KMS-11 (cell line): ENCODE data around the gene IRF2BPL.

Experiments used
- H2AFZ ChIP-seq: fragments of 200-600 bp; sonication (generic); 2 replicates; pipeline ENCODE4 v1.6.1; 2016; ENCODE audit warnings: antibody characterized with exemption, mixed run types, low read depth
- H3K27ac ChIP-seq: fragments of 200-600 bp; sonication (generic); 2 replicates; pipeline ENCODE4 v1.6.1; 2016; ENCODE audit warnings: mild to moderate bottlenecking, mixed run types
- H3K27me3 ChIP-seq: fragments of 200-600 bp; sonication (generic); 2 replicates; pipeline ENCODE4 v1.6.1; 2017; ENCODE audit warnings: mild to moderate bottlenecking, low read depth, mixed run types, moderate library complexity; ENCODE audit not compliant: insufficient read depth
- H3K36me3 ChIP-seq: fragments of 200-600 bp; sonication (generic); 2 replicates; pipeline ENCODE4 v1.6.1; 2017; ENCODE audit warnings: mild to moderate bottlenecking, mixed run types; ENCODE audit not compliant: insufficient read depth
- H3K4me1 ChIP-seq: fragments of 200-600 bp; sonication (generic); 2 replicates; pipeline ENCODE4 v1.6.1; 2016; ENCODE audit warnings: mild to moderate bottlenecking, low read depth, mixed run types; ENCODE audit not compliant: poor library complexity, severe bottlenecking
- H3K4me2 ChIP-seq: fragments of 200-600 bp; sonication (generic); 2 replicates; pipeline ENCODE4 v1.7.0; 2016; ENCODE audit warnings: mild to moderate bottlenecking, mixed run types
- H3K4me3 ChIP-seq: fragments of 200-600 bp; sonication (generic); IDR thresholded peaks from 2 replicates; pipeline ENCODE4 v1.6.1; 2017; ENCODE audit warnings: low read depth, low read length, mixed read lengths; ENCODE audit not compliant: insufficient read depth
- H3K79me2 ChIP-seq: fragments of 200-600 bp; sonication (generic); 2 replicates; pipeline ENCODE4 v1.6.1; 2016; ENCODE audit warnings: low read depth, mixed run types; ENCODE audit not compliant: insufficient read depth
- H3K9ac ChIP-seq: fragments of 200-600 bp; sonication (generic); 2 replicates; pipeline ENCODE4 v1.6.1; 2016; ENCODE audit warnings: mild to moderate bottlenecking, mixed run types
- H4K20me1 ChIP-seq: fragments of 200-600 bp; sonication (generic); 2 replicates; pipeline ENCODE4 v1.6.1; 2016; ENCODE audit warnings: mild to moderate bottlenecking, mixed run types; ENCODE audit not compliant: insufficient read depth
- TF ChIP-seq, protein P1 (sequence below): fragments of 200-600 bp; sonication (generic); conservative IDR thresholded peaks from 2 replicates; pipeline ENCODE4 v1.6.1; 2017; ENCODE audit warnings: low read depth, mild to moderate bottlenecking, antibody characterized with exemption, low read length, moderate library complexity, mixed read lengths

Gene IRF2BPL

DNA sequence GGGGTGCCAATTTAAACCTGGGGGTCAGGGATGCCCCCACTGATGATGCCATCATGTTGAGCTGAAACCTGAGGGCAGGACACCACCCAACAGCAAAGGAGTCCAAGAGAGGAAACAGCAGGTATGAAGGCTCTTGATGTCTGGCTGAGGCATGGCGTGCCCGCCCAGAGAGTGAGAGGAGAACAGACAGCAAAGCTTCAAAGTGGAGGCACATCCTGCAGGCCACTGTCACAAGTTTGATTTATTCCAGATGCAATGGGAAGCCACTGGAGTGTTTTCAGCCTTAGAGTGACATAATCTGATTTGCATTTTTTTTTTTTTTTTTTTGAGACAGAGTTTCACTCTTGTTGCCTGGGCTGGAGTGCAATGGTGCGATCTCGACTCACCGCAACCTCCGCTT, 34.8 kb downstream of the IRF2BPL start:
- H3K4me1 ChIP-seq: peaks cover 28% of the 10 kb centered on the region
- H4K20me1 ChIP-seq: no peaks in the 10 kb centered on the region
- no peaks in the 10 kb centered on the region for H3K79me2 ChIP-seq
- H3K4me2 ChIP-seq: no peak overlapping the region
- no peak overlapping the region for H3K4me3 ChIP-seq
- no peak overlapping the region for H3K27ac ChIP-seq
- TF ChIP-seq, protein P1, sequence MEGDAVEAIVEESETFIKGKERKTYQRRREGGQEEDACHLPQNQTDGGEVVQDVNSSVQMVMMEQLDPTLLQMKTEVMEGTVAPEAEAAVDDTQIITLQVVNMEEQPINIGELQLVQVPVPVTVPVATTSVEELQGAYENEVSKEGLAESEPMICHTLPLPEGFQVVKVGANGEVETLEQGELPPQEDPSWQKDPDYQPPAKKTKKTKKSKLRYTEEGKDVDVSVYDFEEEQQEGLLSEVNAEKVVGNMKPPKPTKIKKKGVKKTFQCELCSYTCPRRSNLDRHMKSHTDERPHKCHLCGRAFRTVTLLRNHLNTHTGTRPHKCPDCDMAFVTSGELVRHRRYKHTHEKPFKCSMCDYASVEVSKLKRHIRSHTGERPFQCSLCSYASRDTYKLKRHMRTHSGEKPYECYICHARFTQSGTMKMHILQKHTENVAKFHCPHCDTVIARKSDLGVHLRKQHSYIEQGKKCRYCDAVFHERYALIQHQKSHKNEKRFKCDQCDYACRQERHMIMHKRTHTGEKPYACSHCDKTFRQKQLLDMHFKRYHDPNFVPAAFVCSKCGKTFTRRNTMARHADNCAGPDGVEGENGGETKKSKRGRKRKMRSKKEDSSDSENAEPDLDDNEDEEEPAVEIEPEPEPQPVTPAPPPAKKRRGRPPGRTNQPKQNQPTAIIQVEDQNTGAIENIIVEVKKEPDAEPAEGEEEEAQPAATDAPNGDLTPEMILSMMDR: no peak
- H3K36me3 ChIP-seq: no peaks in the 10 kb centered on the region
- H3K27me3 ChIP-seq: no peaks in the 10 kb centered on the region
- no peak overlapping the region for H2AFZ ChIP-seq
- H3K9ac ChIP-seq: no peak overlapping the region

DNA sequence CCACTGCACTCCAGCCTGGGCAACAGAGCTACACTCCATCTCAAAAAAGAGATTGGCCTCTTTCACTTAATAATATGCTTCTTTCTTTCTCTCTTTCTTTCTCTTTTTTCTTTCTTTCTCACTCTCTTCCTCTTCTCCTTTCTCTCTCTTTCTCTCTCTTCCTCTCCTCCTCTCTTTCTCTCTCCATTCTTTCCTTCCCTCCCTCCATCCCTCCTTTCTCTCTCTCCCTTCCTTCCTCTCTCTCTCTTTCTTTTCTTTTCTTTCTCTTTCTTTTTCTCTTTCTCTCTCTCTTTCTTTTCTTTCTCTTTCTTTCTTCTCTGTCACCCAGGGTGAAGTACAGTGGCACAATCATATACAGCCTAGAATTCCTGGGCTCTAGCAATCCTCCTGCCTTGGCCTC, 38.4 kb downstream of the IRF2BPL start:
- Histone ChIP-seq H3K36me3 (no peaks in the 10 kb centered on the region), H3K4me3 (no peak overlapping the region), H3K9ac (no peak overlapping the region), H3K4me1 (peaks cover 3% of the 10 kb centered on the region), H3K27me3 (no peaks in the 10 kb centered on the region), H4K20me1 (no peaks in the 10 kb centered on the region), H3K4me2 (no peak overlapping the region), H2AFZ (no peak overlapping the region), H3K79me2 (no peaks in the 10 kb centered on the region), H3K27ac (no peak overlapping the region)
- TF ChIP-seq, protein P1: no peak

DNA sequence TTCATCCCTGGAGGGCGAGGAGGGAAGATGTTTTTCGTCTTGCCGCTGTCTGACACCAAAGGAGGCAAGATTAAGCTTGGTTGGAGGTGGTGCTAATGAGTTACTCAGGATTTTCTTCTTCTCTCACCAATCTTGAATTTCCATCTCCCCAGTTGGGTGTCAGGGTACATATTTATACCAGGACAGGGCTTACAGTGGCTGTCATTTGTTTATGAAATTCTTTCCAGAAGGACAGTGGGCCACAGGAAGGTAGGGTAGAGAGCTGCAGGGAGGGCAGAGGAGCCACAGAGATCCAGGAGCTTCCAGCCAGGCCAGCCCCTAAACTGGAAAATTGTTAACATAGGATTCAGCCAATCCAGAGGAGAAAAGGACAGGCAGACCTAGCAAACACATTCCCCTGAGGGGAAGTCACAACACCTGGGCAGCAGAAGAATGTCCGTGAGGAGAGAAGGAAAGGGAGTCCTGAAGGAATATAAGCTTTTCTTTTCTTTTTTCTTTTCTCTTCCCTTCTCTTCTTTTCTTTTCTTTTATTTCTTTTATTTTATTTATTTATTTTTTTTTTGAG, 40.5 kb downstream of the IRF2BPL start:
- no peak overlapping the region for H3K9ac ChIP-seq
- TF ChIP-seq, protein P1: no peak
- H3K27me3 ChIP-seq: no peaks in the 10 kb centered on the region
- H2AFZ ChIP-seq: no peak overlapping the region
- no peaks in the 10 kb centered on the region for H3K4me1 ChIP-seq
- no peaks in the 10 kb centered on the region for H3K36me3 ChIP-seq
- no peak overlapping the region for H3K4me3 ChIP-seq
- no peaks in the 10 kb centered on the region for H3K79me2 ChIP-seq
- no peak overlapping the region for H3K4me2 ChIP-seq
- no peaks in the 10 kb centered on the region for H4K20me1 ChIP-seq
- no peak overlapping the region for H3K27ac ChIP-seq

DNA sequence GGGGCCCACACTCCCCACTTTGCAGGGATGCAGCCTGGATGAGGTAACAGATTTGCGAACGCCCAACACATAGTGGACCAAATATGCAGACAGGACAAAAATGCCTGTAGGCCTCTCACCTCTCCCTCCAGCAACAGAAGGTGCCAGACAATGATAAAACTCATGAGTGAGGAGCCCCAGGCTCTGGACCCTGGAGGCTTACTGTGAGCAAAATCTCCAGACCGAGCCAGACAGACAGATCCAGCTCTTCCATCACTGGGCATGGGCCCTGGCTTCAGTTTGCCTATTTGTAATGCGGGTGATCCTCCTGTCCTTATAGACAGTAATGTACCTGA, 42.3 kb downstream of the IRF2BPL start:
- TF ChIP-seq, protein P1: no peak

More for the DNA sequence above, 42.3 kb downstream of the IRF2BPL start:
- Histone ChIP-seq H3K4me3 (no peak overlapping the region), H4K20me1 (no peaks in the 10 kb centered on the region), H3K4me1 (no peaks in the 10 kb centered on the region), H3K27ac (no peak overlapping the region), H3K79me2 (no peaks in the 10 kb centered on the region), H3K27me3 (no peaks in the 10 kb centered on the region), H3K9ac (no peak overlapping the region), H3K4me2 (no peak overlapping the region), H2AFZ (no peak overlapping the region), H3K36me3 (no peaks in the 10 kb centered on the region)
